ENCODE data around the gene PLEKHA6.

DNA sequence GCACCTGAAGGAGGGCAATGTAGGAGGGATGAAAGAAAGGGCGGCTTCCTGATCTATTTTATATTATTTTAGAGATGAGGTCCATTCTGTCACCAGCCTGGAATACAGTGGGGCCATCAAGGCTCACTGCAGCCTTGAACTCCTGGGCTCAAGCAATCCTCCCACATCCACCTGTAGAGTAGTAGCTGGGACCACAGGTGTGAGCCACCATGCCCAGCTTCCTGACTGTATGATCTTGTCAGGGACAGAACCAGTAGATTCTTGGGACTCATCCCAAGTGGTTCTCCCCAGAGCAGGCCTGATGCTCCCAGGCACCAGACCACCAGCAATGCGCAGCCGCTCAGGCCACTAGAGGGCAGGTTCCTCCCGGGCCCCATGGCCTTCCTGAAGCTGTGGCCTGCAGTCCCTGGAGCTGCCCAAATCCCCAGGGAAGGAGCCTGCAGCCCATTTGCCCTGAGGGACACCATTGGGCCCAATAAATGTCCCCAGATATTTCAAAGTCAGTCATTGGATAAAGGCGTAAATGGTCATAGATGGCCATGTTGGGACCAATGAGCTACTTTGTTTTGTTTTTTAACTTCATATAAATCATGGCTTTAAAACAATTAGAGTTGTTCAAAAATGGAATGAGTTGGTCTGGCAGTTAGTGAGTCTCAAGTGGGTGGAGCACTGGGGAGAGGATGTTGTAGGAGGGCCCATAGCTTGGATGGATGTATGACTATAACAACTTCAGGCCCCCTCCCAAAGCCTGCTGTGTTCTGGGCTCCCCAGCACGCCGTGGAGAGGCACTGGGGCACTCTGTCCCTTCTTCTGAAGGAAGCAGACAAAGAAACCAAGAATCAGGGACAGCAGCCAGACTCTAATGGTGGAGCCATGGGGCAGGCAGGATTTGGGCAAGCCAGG, 101.3 kb downstream of the PLEKHA6 start:
- TF ChIP-seq, protein P1, sequence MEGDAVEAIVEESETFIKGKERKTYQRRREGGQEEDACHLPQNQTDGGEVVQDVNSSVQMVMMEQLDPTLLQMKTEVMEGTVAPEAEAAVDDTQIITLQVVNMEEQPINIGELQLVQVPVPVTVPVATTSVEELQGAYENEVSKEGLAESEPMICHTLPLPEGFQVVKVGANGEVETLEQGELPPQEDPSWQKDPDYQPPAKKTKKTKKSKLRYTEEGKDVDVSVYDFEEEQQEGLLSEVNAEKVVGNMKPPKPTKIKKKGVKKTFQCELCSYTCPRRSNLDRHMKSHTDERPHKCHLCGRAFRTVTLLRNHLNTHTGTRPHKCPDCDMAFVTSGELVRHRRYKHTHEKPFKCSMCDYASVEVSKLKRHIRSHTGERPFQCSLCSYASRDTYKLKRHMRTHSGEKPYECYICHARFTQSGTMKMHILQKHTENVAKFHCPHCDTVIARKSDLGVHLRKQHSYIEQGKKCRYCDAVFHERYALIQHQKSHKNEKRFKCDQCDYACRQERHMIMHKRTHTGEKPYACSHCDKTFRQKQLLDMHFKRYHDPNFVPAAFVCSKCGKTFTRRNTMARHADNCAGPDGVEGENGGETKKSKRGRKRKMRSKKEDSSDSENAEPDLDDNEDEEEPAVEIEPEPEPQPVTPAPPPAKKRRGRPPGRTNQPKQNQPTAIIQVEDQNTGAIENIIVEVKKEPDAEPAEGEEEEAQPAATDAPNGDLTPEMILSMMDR (IDR thresholded peaks at IDR 0.05) = peak; percentile 53 to 77 (median 66)
- no peak for TF ChIP-seq EP300 (IDR thresholded peaks at IDR 0.05)
